Endometrium (tissue), 2 donors: ENCODE measurements around the gene YWHAE.
"Not testable (repeated sequence)": the region's sequence is repeated elsewhere in the genome, so short reads cannot be mapped to it uniquely, and the experiment has no call there.

ENCODE experiments used
- FAIRE-seq: peaks from 2 replicates; lab custom pipeline; 2012; peaks lifted over from hg19 to GRCh38; lab: Jason Lieb, UNC
- donor health status: control.
- donor health status: control.

The YWHAE gene

DNA sequence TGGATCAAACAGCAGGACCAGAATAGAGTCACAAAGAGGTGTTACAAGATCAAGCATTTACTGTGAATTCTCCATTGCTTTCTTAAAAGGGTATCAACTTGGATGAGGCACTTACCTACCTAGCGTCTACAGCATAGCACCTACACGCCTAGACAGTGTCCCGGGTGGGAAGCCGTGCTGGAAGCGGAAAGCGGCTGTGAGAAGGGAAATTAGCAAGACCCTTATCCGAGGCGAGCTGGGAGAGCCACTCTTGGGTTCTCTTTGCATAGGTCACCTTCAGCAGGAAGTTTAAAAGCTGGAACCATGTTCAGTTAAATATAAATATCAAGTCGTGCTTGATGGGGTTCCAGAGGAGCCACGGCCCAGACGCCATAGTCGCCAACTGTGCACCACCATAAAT lies 74.3 kb downstream of the YWHAE start:
- FAIRE-seq: no peak

GRCh38 chr17:1324201-1324771 lies 75.7 kb downstream of the YWHAE start:
- no peak for FAIRE-seq

GRCh38 chr17:1323336-1323735 lies 76.7 kb downstream of the YWHAE start:
- FAIRE-seq: no peak

DNA sequence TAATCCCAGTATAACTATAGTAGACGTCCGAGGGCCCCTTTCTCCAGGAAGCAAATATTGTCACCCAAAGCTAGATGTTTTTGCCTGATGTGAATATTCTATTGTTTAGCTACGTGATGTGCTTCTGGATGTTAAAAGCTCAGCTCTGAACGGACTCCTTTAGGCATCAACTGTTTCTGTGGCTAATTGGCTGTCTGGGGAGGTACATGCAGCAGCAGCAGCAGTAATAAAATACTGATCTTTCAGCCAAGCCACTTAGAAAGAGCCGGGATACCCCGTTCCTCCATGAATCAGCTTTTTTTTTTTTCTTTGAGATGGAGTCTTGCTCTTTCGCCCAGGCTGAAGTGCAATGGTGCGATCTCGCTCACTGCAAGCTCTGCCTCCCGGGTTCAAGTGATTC lies 77.5 kb downstream of the YWHAE start:
- FAIRE-seq: no peak

- no peak for FAIRE-seq
These were observed 78.0 kb downstream of the YWHAE start for GRCh38 chr17:1322014-1322428.

DNA sequence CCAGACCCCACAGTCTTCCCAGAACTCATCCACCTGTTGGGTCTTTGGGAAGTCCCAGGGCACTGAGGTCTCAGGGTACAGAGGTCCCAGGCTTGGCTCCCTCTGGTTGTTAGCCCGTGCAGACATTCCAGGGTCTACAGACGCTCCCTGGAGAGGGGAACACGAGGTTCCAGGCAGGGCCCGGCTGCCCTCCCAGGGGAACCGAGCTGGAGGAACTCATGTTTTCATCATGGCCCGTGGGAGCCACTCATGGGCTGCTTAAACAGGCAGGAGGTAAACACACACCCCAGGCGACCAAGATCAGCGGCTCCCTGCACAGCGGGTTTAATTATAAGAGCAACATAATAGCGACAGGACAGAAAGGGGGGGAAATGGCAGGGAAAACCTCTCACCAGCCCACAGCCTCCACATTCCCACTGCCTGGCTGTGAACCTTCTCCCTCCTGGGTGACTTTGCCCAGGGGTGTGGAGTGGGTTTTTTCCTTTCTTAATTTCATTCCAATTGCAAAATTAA lies 84.1 kb downstream of the YWHAE start:
- FAIRE-seq: no peak

GRCh38 chr17:1315409-1315808 lies 84.6 kb downstream of the YWHAE start:
- no peak for FAIRE-seq

- FAIRE-seq: no peak
These were observed 86.6 kb downstream of the YWHAE start for GRCh38 chr17:1313270-1314005.

GRCh38 chr17:1312261-1312870 lies 87.7 kb downstream of the YWHAE start:
- FAIRE-seq: no peak

GRCh38 chr17:1307829-1308228 lies 92.2 kb downstream of the YWHAE start:
- not testable (repeated sequence) for FAIRE-seq

GRCh38 chr17:1304962-1305563 lies 95.0 kb downstream of the YWHAE start:
- FAIRE-seq: no peak

GRCh38 chr17:1304522-1304921 lies 95.5 kb downstream of the YWHAE start:
- FAIRE-seq: no peak

- no peak for FAIRE-seq
These were observed 97.3 kb downstream of the YWHAE start for GRCh38 chr17:1302761-1303160.

GRCh38 chr17:1301546-1301945 lies 98.5 kb downstream of the YWHAE start:
- FAIRE-seq: no peak

GRCh38 chr17:1300371-1300905 lies 99.6 kb downstream of the YWHAE start:
- FAIRE-seq: no peak

- FAIRE-seq: no peak
These were observed 100.3 kb downstream of the YWHAE start for GRCh38 chr17:1299552-1300370.

DNA sequence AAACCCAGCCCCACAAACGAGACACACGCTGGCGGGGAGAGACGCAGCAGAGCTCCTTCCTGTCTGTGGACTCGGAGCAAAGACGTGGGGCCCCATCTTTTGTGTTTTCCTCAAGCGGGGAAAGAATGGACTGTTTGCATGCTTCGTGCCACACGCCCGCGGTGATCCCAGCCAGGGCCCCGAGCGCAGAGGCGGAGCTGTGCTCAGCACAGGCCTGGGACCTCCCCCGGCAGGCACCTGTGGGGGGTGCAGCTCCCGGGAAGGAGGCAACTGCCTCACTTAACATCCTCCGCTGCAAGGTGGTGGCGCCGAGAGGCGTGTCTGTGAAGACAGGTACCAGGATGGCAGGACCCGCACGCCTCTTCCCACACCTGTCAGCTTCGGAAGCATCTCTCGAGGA lies 101.4 kb downstream of the YWHAE start:
- FAIRE-seq: no peak
